ENCODE results near the gene HMGB4.

Gene HMGB4

GRCh38 chr1:33849211-33849610 lies 14.7 kb upstream of the HMGB4 start:
- DNase-seq = no peak

GRCh38 chr1:33850481-33850880 lies 13.4 kb upstream of the HMGB4 start:
- no peak for DNase-seq

- DNase-seq = no peak
These were observed 11.2 kb upstream of the HMGB4 start for GRCh38 chr1:33852711-33853110.

- no peak for DNase-seq
These were observed 10.4 kb upstream of the HMGB4 start for GRCh38 chr1:33853431-33853830.

GRCh38 chr1:33854091-33854490 lies 9.8 kb upstream of the HMGB4 start:
- no peak for DNase-seq

- no peak for DNase-seq
These were observed 3.2 kb upstream of the HMGB4 start for GRCh38 chr1:33860671-33861070.

GRCh38 chr1:33864460-33865389 lies 846 bp downstream of the HMGB4 start:
- no peak for DNase-seq

- no peak for DNase-seq
These were observed 2.4 kb downstream of the HMGB4 start for GRCh38 chr1:33866281-33866680.

GRCh38 chr1:33867684-33868083 lies 3.8 kb downstream of the HMGB4 start:
- DNase-seq = no peak

- no peak for DNase-seq
These were observed 8.4 kb downstream of the HMGB4 start for GRCh38 chr1:33872275-33872674.

GRCh38 chr1:33872683-33873082 lies 8.8 kb downstream of the HMGB4 start:
- DNase-seq = no peak

GRCh38 chr1:33874636-33875035 lies 10.8 kb downstream of the HMGB4 start:
- DNase-seq = no peak

GRCh38 chr1:33875862-33876261 lies 12.0 kb downstream of the HMGB4 start:
- no peak for DNase-seq

GRCh38 chr1:33876970-33877650 lies 13.2 kb downstream of the HMGB4 start:
- no peak for DNase-seq

GRCh38 chr1:33878392-33878791 lies 14.5 kb downstream of the HMGB4 start:
- DNase-seq = no peak

GRCh38 chr1:33880305-33880704 lies 16.4 kb downstream of the HMGB4 start:
- no peak for DNase-seq

- DNase-seq = no peak
These were observed 22.6 kb downstream of the HMGB4 start for GRCh38 chr1:33886496-33886895.

GRCh38 chr1:33893147-33893830 lies 29.4 kb downstream of the HMGB4 start:
- no peak for DNase-seq

GRCh38 chr1:33895396-33895795 lies 31.5 kb downstream of the HMGB4 start:
- no peak for DNase-seq

- no peak for DNase-seq
These were observed 32.1 kb downstream of the HMGB4 start for GRCh38 chr1:33895976-33896375.

- DNase-seq = no peak
These were observed 33.3 kb downstream of the HMGB4 start for GRCh38 chr1:33897092-33897725.

- DNase-seq = no peak
These were observed 34.5 kb downstream of the HMGB4 start for GRCh38 chr1:33898406-33898805.

- no peak for DNase-seq
These were observed 35.0 kb downstream of the HMGB4 start for GRCh38 chr1:33898881-33899280.
